Endothelial cell (in vitro differentiated cells): ENCODE results near the gene LRRIQ1. TPM values are rescaled to one million over a fixed set of nuclear protein-coding genes. Genes with fewer than 3 reads are reported as not detected.

Experiments used
- DNase-seq: peaks from one replicate; pipeline ENCODE4 v3.0.0; 2021; ENCODE audit warnings: low spot score
- H3K27ac Mint-ChIP-seq: one replicate; pipeline ENCODE4 v1.8.0; 2021; ENCODE audit warnings: mixed read lengths, inconsistent platforms; ENCODE audit not compliant: unreplicated experiment
- H3K27me3 Mint-ChIP-seq: one replicate; pipeline ENCODE4 v1.8.0; 2021; ENCODE audit warnings: mild to moderate bottlenecking, moderate library complexity, mixed read lengths, inconsistent platforms; ENCODE audit not compliant: unreplicated experiment
- H3K36me3 Mint-ChIP-seq: one replicate; pipeline ENCODE4 v1.8.0; 2021; ENCODE audit warnings: mild to moderate bottlenecking, low read depth, mixed read lengths, inconsistent platforms; ENCODE audit not compliant: unreplicated experiment
- H3K4me1 Mint-ChIP-seq: one replicate; pipeline ENCODE4 v1.8.0; 2021; ENCODE audit warnings: mild to moderate bottlenecking, mixed read lengths, inconsistent platforms; ENCODE audit not compliant: unreplicated experiment
- H3K4me3 Mint-ChIP-seq: one replicate; pipeline ENCODE4 v1.8.0; 2021; ENCODE audit warnings: mild to moderate bottlenecking, mixed read lengths, inconsistent platforms; ENCODE audit not compliant: unreplicated experiment
- H3K9me3 Mint-ChIP-seq: one replicate; pipeline ENCODE4 v1.8.0; 2021; ENCODE audit warnings: mixed read lengths, inconsistent platforms; ENCODE audit not compliant: unreplicated experiment
- CTCF ChIP-seq: fragments of 200-600 bp; sonication (generic); IDR thresholded peaks from one replicate; pipeline ENCODE4 v1.5.0; 2021; ENCODE audit warnings: antibody characterized with exemption; ENCODE audit not compliant: unreplicated experiment
- total RNA-seq: library from RNA; stranded (reverse); fragmentation: NEBNext Ultra II Directional; extraction: Animal tissue kit (Norgen Biotek cat#: 25700); gene quantifications from one replicate; pipeline ENCODE4 v1.2.1, GENCODE V29; 2021; ENCODE audit not compliant: unreplicated experiment

The LRRIQ1 gene
- total RNA-seq, 1 donor from 2014 or later = 1.1 TPM

GRCh38 chr12:85274315-85274651, 238.1 kb downstream of the LRRIQ1 start:
- Mint-ChIP-seq H3K9me3 (no peaks in the 10 kb centered on the region), H3K27me3 (peaks cover 22% of the 10 kb centered on the region), H3K4me3 (no peak overlapping the region), H3K4me1 (peaks cover 18% of the 10 kb centered on the region), H3K36me3 (no peaks in the 10 kb centered on the region), H3K27ac (no peak overlapping the region)
- no peak for TF ChIP-seq CTCF
- no peak for DNase-seq

GRCh38 chr12:85275374-85275773, 239.2 kb downstream of the LRRIQ1 start:
- DNase-seq = no peak
- TF ChIP-seq CTCF = no peak
- no peaks in the 10 kb centered on the region for H3K36me3 Mint-ChIP-seq
- peaks cover 22% of the 10 kb centered on the region for H3K4me1 Mint-ChIP-seq
- H3K27ac Mint-ChIP-seq = no peak overlapping the region
- peaks cover 23% of the 10 kb centered on the region for H3K27me3 Mint-ChIP-seq
- H3K4me3 Mint-ChIP-seq = no peak overlapping the region
- H3K9me3 Mint-ChIP-seq = no peaks in the 10 kb centered on the region

- H3K36me3 Mint-ChIP-seq = no peaks in the 10 kb centered on the region
- no peak for TF ChIP-seq CTCF
- H3K9me3 Mint-ChIP-seq = no peaks in the 10 kb centered on the region
- H3K27ac Mint-ChIP-seq = no peak overlapping the region
- H3K27me3 Mint-ChIP-seq = peaks cover 30% of the 10 kb centered on the region
- no peak for DNase-seq
- H3K4me3 Mint-ChIP-seq = no peak overlapping the region
- H3K4me1 Mint-ChIP-seq = peaks cover 31% of the 10 kb centered on the region
These were observed 241.0 kb downstream of the LRRIQ1 start for GRCh38 chr12:85277191-85277590.

- Mint-ChIP-seq H3K4me1 (peaks cover 30% of the 10 kb centered on the region), H3K4me3 (peak overlapping the region; percentile 85), H3K27me3 (peaks cover 30% of the 10 kb centered on the region), H3K9me3 (no peaks in the 10 kb centered on the region), H3K36me3 (no peaks in the 10 kb centered on the region), H3K27ac (no peak overlapping the region)
- TF ChIP-seq CTCF = no peak
- DNase-seq = peak; percentile 24
These were observed 241.9 kb downstream of the LRRIQ1 start for GRCh38 chr12:85277900-85278597.

- Mint-ChIP-seq H3K4me3 (peak overlapping the region; percentile 98), H3K27me3 (peaks cover 27% of the 10 kb centered on the region), H3K36me3 (no peaks in the 10 kb centered on the region), H3K9me3 (no peaks in the 10 kb centered on the region), H3K4me1 (peaks cover 24% of the 10 kb centered on the region), H3K27ac (no peak overlapping the region)
- TF ChIP-seq CTCF = no peak
- DNase-seq = no peak
These were observed 242.7 kb downstream of the LRRIQ1 start for GRCh38 chr12:85278598-85279448.
